ENCODE data around the gene CST4. TPM values are rescaled to one million over a fixed set of nuclear protein-coding genes. Genes with fewer than 3 reads are reported as not detected.

The CST4 gene
- total and polyA plus RNA-seq, 2 donors (not counting 3 experiments of a cell fraction or from before 2014, with no cell fraction given): not detected

- intact Hi-C loops (cut with micrococcal nuclease) (loop anchor here (10.0 kb wide), 1 partner anchor 58 kb away; the partner anchor contains the start of gene CST9), dilution Hi-C loops (cut with MboI; ENCODE audit: extremely low pct_ligation_motif_present, low sequenced_read_pairs) (no loop called here)
- Histone ChIP-seq H2AFZ (ENCODE audit: low read depth, low read length) (no peak overlapping the region), H3K27ac (ENCODE audit: insufficient read depth, low read depth, low read length) (no peak overlapping the region), H3K4me3 (replicated peaks in 1 of 3; ENCODE audit: insufficient read depth in 1 of 3, low read depth in 1 of 3, low read length in 3 of 3) (no peak overlapping the region), H3K9ac (replicated peaks; ENCODE audit: extremely low read depth, insufficient read depth, low read length) (no peak overlapping the region), H3K9me1 (replicated peaks; ENCODE audit: control insufficient read depth, extremely low read depth, insufficient read depth, low read length) (no peaks in the 10 kb centered on the region), H3K9me3 (replicated peaks; ENCODE audit: control insufficient read depth, insufficient read depth, low read length) (no peaks in the 10 kb centered on the region), H4K20me1 (replicated peaks; ENCODE audit: control insufficient read depth, extremely low read depth, insufficient read depth, low read length) (no peaks in the 10 kb centered on the region), H3K36me3 (ENCODE audit: control insufficient read depth in 2 of 2, extremely low read depth in 1 of 2, insufficient read depth in 2 of 2, low read length in 2 of 2) (no peaks in the 10 kb centered on the region), H3K4me2 (ENCODE audit: insufficient read depth, low read length) (no peak overlapping the region), H3K4me1 (ENCODE audit: control insufficient read depth, extremely low read depth, insufficient read depth, low read length) (peaks cover 11% of the 10 kb centered on the region), H3K27me3 (ENCODE audit: control insufficient read depth in 2 of 2, insufficient read depth in 2 of 2, low read length in 2 of 2) (no peaks in the 10 kb centered on the region), H3K79me2 (ENCODE audit: control insufficient read depth, insufficient read depth, low read length) (no peaks in the 10 kb centered on the region)
- ChIA-PET CTCF (interaction anchor here (0.8 to 2.2 kb wide), 2 partner anchors 14 to 22 kb away, joined by 3 to 10 read pairs; no protein-coding TSS in a partner anchor), POLR2A (no interaction called here)
- FAIRE-seq (no peak), DNase-seq (ENCODE audit: low read depth, low spot score) (no peak)
- TF ChIP-seq EZH2 (IDR thresholded peaks at IDR 0.05; ENCODE audit: borderline replicate concordance, low read depth, low read length, severe bottlenecking) (no peak), FOS (IDR thresholded peaks at IDR 0.05; ENCODE audit: borderline replicate concordance, insufficient read depth, low read length) (no peak), MAX (IDR thresholded peaks at IDR 0.05; ENCODE audit: insufficient read depth, insufficient read length) (no peak), MYC (IDR thresholded peaks at IDR 0.05; ENCODE audit: low read depth, low read length) (no peak), GATA2 (IDR thresholded peaks at IDR 0.05; ENCODE audit: insufficient read depth, insufficient read length, low read depth, low read length) (no peak), JUN (IDR thresholded peaks at IDR 0.05; ENCODE audit: borderline replicate concordance, insufficient read depth, insufficient read length, low read depth) (no peak), POLR2A (IDR thresholded peaks at IDR 0.05; ENCODE audit: low read depth, low read length) (no peak), POLR2AphosphoS5 (IDR thresholded peaks at IDR 0.05; ENCODE audit: insufficient read depth, low read depth, low read length) (no peak), CTCF (IDR thresholded peaks at IDR 0.05; ENCODE audit: extremely low read depth in 1 of 2, insufficient read depth in 1 of 2, low read depth in 1 of 2, low read length in 2 of 2) (no peak)
- BruUV-seq (replicated peaks): no TSS peak
Observed at GRCh38 chr20:23663180-23663579, 25.7 kb downstream of the CST4 start.
